Middle frontal gyrus (tissue), 1 donor: ENCODE results near the gene CFDP1.
"Not testable (repeated sequence)": the region's sequence is repeated elsewhere in the genome, so short reads cannot be mapped to it uniquely, and the experiment has no call there.

Source experiments
- DNase-seq: peaks from one replicate; pipeline ENCODE4 v3.0.0-alpha.2; 2015; ENCODE audit warnings: low spot score; ENCODE audit errors: extremely low spot score

The CFDP1 gene

GRCh38 chr16:75459691-75460090 is 26.4 kb upstream of the CFDP1 start:
- DNase-seq, result no peak

GRCh38 chr16:75458439-75458838 is 25.1 kb upstream of the CFDP1 start:
- no peak for DNase-seq

DNA sequence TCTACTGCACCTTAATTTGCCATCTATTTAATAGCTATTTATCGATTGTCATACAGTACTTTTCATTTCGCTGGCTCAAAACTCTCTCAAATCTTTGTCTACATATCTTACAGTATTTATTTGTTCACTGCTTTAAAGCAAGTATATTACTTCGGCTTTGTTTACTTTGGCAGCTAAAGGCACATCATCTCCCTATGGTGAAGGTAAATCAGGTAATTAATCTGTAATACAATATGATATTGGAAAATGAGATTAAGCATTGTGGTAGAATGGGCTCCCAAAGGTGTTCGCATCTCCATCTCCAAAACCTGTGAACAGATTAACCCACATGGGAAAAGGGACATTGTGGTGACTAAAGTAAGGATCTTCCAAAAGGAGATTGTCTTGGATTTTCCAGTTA is 24.7 kb upstream of the CFDP1 start:
- no peak for DNase-seq

GRCh38 chr16:75457485-75458021 is 24.2 kb upstream of the CFDP1 start:
- no peak for DNase-seq

DNA sequence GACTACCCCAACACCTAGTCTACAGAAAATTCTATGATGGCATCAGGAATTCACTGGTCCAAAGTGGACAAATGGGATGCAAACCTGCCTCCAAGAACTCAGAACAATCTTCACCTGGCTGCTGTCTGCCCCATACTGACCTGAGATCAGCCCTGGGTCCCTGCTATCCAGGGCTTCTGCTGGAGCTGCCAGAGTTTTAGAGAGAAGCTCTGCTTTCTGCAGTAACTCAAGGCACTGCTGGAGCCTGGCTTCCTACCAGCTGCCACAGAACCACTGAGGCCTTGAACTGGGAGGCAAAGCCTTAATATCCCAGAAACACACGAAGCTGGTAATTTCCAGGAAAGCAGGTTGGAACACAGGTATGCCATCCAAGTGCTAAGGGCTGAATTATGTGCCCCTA is 23.7 kb upstream of the CFDP1 start:
- DNase-seq, result no peak

DNA sequence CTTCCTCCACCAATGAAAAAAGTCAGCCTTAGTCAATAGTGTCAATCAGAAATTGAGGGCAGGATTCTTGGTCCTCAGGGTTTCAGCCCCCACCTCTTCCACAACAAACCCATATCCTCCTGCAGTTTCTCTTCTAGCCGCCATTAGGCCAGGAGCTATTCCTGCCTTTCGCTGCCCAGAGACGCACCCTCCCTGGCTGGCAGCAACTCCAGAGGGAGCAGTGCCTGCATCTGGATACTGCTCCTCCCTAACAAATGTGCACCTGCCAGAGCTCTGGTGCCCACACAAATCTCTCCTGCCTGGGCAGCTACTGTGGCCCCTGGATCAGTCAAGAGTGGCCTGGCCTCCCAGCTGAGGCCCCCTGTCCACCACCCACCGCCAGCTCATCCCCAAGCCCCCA is 23.2 kb upstream of the CFDP1 start:
- not testable (repeated sequence) for DNase-seq

GRCh38 chr16:75455677-75456076 is 22.4 kb upstream of the CFDP1 start:
- no peak for DNase-seq

DNA sequence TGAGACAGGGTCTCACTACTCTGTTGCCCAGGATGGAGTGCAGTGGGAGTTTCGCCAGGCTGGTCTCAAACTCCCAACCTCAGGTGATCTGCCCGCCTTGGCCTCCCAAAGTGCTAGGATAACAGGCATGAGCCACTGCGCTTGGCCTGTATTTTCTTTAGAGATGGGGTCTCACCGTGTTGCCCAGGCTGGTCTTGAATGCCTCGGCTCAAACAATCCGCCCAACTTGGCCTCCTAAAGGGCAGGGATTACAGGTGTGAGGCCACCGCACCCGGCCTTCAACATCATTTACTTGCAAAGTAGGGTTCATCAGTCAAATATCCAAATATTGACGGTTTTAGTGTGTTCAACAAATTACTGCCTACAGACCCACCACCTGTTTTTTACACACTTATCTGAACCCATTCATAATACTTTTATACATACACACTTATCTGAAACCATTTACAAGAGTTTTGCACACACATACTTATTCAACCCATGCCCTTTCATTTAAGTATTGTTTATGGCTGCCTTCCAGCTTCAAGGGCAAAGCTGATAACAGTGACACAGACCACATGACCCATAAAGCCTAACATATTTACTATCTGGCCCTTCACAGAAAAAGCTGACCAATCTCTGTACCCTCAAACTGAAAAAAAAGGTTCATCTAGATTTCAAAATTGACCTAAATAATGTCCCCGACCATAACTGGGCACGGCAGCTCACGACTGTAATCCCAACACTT is 19.3 kb upstream of the CFDP1 start:
- no peak for DNase-seq

DNA sequence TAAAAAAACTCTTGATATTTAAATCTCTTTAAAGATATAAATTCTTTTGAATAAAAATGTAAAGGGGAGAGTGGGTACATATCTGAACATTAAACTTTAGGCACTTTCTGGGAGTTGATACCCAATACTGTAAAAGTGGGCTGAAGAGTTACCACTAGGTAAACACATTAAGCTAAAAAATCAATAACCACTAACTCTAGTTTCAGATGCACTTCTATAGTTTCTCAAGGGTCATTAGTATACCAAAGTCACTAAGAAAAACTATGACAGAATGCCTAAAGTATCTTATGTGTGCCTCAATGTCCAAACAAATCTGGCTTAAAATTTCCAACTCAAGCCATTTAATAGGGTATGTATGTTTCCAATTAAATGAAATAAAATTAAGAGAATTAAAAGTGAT is 13.1 kb upstream of the CFDP1 start:
- no peak for DNase-seq

GRCh38 chr16:75445298-75445697 is 12.0 kb upstream of the CFDP1 start:
- no peak for DNase-seq

- no peak for DNase-seq
Measured at GRCh38 chr16:75443298-75443697, 10.0 kb upstream of the CFDP1 start.

DNA sequence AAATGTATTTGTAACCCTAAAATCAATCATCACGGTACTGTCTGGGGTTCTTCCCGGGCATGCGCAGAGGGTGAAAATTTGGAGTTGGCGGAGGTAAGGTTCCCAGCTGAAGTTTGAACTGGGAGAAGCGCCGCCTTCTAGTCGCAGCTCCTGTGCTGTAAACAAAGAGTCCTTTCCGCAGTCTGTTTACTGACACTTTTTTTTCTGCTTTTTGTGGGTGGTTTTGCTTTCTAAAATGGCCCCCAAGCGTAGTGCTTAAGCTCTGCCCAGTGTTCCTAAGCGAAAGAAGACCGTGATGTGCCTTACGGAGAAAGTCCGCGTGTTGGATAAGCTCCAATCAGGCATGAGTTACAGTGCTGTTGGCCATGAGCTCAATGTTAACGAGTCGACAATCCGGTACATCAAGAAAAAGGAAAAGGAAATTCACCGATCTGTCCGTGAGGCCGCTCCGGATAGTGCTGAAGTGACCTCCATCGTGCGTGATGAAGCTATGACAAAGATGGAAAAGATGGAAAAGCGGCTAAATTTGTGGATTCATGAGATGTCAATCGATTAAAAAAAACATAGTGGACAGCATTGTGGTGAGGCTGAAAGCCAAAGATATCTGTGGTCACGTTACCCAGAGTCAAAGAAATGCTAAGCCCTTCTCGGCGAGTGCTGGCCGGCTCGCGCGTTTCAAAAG is 570 bp upstream of the CFDP1 start:
- no peak for DNase-seq

DNA sequence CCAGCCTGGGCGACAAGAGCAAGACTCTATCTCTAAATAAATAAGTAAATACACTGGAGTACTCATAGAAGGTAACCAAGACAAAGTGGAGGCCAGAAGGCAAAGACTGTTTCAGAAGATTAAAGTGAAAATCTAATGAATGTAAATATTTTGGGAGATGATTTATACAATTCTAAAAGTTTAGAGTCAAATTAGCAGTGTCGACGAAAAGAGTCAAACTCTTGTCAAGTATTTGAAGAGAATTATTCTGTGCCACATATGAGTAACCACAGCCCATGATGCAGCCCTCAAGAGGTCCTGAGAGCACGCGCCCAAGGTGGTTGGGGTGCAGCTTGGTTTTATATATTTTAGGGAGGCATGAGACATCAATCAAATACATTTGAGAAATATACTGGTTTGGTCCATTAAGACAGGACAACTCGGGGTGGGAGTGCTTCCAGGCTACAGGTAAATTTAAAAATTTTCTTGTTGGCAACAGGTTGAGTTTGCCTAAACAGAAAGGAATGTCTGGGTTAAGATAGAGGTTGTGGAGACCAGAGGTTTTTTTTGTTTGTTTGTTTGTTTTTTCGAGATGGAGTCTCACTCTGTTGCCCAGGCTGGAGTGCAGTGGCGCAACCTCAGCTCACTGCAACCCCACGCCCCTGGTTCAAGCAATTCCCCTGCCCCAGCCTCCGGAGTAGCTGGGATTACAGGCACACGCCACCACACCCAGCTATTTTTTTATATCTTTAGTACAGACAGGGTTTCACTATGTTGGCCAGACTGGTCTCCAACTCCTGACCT is 3.5 kb downstream of the CFDP1 start:
- DNase-seq, result no peak

GRCh38 chr16:75426524-75426923 is 6.8 kb downstream of the CFDP1 start:
- DNase-seq, result not testable (repeated sequence)

- DNase-seq, result not testable (repeated sequence)
Measured at GRCh38 chr16:75424105-75424762, 9.1 kb downstream of the CFDP1 start.

GRCh38 chr16:75423723-75424104 is 9.6 kb downstream of the CFDP1 start:
- DNase-seq, result no peak

GRCh38 chr16:75421820-75422126 is 11.5 kb downstream of the CFDP1 start:
- no peak for DNase-seq

DNA sequence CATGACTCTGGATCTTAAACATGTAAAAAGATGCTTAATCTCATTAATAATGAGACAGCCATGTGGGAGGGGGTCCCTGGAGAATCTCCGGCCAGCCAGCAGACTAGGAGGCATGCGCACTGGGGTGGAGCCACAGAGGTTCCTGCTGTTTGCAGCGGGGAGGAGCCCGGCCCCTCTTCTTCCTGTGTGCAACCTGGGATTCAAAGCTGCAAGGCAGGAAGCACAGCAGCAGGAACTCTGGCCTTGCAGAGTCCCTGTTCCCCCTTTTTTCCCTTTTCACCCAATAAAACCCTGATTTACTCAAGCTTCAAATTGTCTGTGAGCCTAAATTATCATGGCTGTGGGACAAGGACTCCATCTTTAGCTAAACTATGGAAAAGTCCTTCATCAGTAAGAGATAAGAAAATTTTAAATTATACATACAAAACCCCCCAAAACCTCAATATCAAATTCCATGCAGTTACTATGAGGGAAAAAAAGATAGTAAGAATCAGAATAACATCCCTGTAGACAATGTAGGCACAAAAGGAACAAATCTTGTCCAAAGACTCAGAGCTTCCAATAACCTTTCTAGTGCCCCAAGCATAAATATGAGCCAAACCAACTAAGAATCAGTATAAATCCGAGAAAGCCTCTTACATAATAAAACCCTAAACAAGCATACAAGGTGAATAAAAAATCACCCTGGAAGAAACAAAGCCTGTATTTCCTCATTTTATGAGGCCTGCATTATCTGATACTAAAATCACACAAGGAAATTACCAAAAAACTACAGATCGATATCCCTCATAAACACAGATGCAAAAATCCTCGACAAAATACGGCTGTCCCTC is 12.1 kb downstream of the CFDP1 start:
- DNase-seq, result no peak

- DNase-seq, result no peak
Measured at GRCh38 chr16:75416904-75417565, 16.3 kb downstream of the CFDP1 start.

DNA sequence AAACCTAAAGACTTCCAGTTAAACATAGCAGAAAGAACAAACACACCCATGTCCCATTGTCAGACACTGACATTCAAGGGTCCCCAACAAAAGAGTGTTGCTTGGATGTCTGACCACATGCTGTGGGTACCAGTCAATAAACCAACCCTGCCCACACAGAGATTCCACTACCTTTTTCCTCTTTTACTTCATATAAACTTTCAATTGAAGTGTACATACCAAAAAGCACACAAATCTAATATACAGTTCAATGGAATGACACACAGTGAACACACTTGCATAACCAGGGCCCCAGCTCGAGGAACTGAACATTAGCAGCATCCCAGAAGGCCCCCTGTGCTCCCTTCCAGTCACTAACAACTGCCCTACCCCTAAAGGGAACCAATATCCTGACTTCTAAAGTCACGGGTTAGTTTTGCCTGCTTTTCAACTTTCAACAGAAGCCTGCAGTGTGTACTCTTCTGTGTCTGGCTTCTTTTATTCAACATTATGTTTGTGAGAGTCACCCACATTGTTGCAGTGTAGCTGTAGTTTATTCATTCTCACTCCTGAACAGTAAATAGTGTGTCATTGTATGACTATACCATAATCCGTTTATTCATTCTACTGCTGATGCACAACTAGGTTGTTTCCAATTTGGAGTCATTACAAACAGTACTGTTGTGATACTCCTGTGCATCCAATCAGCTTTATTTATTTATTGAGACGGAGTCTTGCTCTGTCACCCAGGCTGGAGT is 18.0 kb downstream of the CFDP1 start:
- DNase-seq, result no peak
